ENCODE results near the gene RASGRP4. TPM values are rescaled to one million over a fixed set of nuclear protein-coding genes. Genes with fewer than 3 reads are reported as not detected.

The RASGRP4 gene
- total RNA-seq, 1 experiment from 2014 or later: not detected

- no peak overlapping the region for H2AFZ ChIP-seq (ENCODE audit: low read length)
Measured at GRCh38 chr19:38420935-38421334, 5.1 kb downstream of the RASGRP4 start.

GRCh38 chr19:38417544-38418506 lies 8.2 kb downstream of the RASGRP4 start:
- ChIA-PET POLR2A (ENCODE audit: unreplicated experiment) (no interaction called here), CTCF (no interaction called here)
- DNase-seq (peak; percentile 62), ATAC-seq (peak; percentile 91)
- H3K9me2 ChIP-seq (replicated peaks; ENCODE audit: low read length): no peaks in the 10 kb centered on the region
- peak overlapping the region; percentile 82 for H3K4me2 ChIP-seq (ENCODE audit: low read length)
- no TSS peak for BruUV-seq (replicated peaks)
- H3K79me2 ChIP-seq (ENCODE audit: low read length): no peaks in the 10 kb centered on the region
- H3K27ac ChIP-seq (ENCODE audit: low read length): no peak overlapping the region
- peak overlapping the region; percentile 70 for H2AFZ ChIP-seq (ENCODE audit: low read length)
- peaks cover 5% of the 10 kb centered on the region; the same call in 1 of the 2 replicates for H3K4me1 ChIP-seq (ENCODE audit: insufficient read depth, low read length)
- TF ChIP-seq EZH2phosphoT487 (IDR thresholded peaks at IDR 0.05; ENCODE audit: borderline replicate concordance, low read length): no peak
- TF ChIP-seq CTCF (conservative IDR thresholded peaks at IDR 0.05; ENCODE audit: low read depth, low read length): no peak
- no peak for TF ChIP-seq EZH2 (IDR thresholded peaks at IDR 0.05; ENCODE audit: low read length, unreplicated experiment)
- H3K36me3 ChIP-seq (ENCODE audit: low read depth, low read length): no peaks in the 10 kb centered on the region
- H3K27me3 ChIP-seq (ENCODE audit: low read length): no peaks in the 10 kb centered on the region
- H4K20me1 ChIP-seq (ENCODE audit: low read length): no peaks in the 10 kb centered on the region
- peak overlapping the region; percentile 56 for H3K4me3 ChIP-seq (ENCODE audit: low read length)
- no peaks in the 10 kb centered on the region for H3K9me3 ChIP-seq (ENCODE audit: low read length)
- H3F3A ChIP-seq (ENCODE audit: low read length, unreplicated experiment): no peaks in the 10 kb centered on the region
- intact Hi-C loops (cut with micrococcal nuclease): no loop called here
- no peak overlapping the region for H3K9ac ChIP-seq (ENCODE audit: low read length)

More at GRCh38 chr19:38420935-38421334, 5.1 kb downstream of the RASGRP4 start:
- Histone ChIP-seq H3K4me3 (ENCODE audit: low read length) (no peak overlapping the region), H3K9ac (ENCODE audit: low read length) (no peak overlapping the region), H3K4me1 (ENCODE audit: insufficient read depth, low read length) (peaks cover 5% of the 10 kb centered on the region; the same call in 1 of the 2 replicates), H3K27me3 (ENCODE audit: low read length) (no peaks in the 10 kb centered on the region), H3K9me3 (ENCODE audit: low read length) (no peaks in the 10 kb centered on the region), H3K9me2 (replicated peaks; ENCODE audit: low read length) (no peaks in the 10 kb centered on the region), H3F3A (ENCODE audit: low read length, unreplicated experiment) (no peaks in the 10 kb centered on the region), H3K27ac (ENCODE audit: low read length) (no peak overlapping the region), H3K36me3 (ENCODE audit: low read depth, low read length) (no peaks in the 10 kb centered on the region), H3K4me2 (ENCODE audit: low read length) (no peak overlapping the region), H3K79me2 (ENCODE audit: low read length) (no peaks in the 10 kb centered on the region), H4K20me1 (ENCODE audit: low read length) (no peaks in the 10 kb centered on the region)
- no TSS peak for BruUV-seq (replicated peaks)
- TF ChIP-seq CTCF (conservative IDR thresholded peaks at IDR 0.05; ENCODE audit: low read depth, low read length) (no peak), EZH2 (IDR thresholded peaks at IDR 0.05; ENCODE audit: low read length, unreplicated experiment) (no peak), EZH2phosphoT487 (IDR thresholded peaks at IDR 0.05; ENCODE audit: borderline replicate concordance, low read length) (no peak)
- intact Hi-C loops (cut with micrococcal nuclease): no loop called here
- ATAC-seq (no peak), DNase-seq (no peak)
- ChIA-PET POLR2A (ENCODE audit: unreplicated experiment) (no interaction called here), CTCF (no interaction called here)

- ChIA-PET CTCF (no interaction called here), POLR2A (ENCODE audit: unreplicated experiment) (no interaction called here)
- Histone ChIP-seq H4K20me1 (ENCODE audit: low read length) (no peaks in the 10 kb centered on the region), H3K27ac (ENCODE audit: low read length) (no peak overlapping the region), H3K9ac (ENCODE audit: low read length) (no peak overlapping the region), H3F3A (ENCODE audit: low read length, unreplicated experiment) (no peaks in the 10 kb centered on the region), H3K4me3 (ENCODE audit: low read length) (no peak overlapping the region), H3K9me2 (replicated peaks; ENCODE audit: low read length) (no peaks in the 10 kb centered on the region), H3K4me2 (ENCODE audit: low read length) (peak overlapping the region; percentile 82; the same call in 1 of the 2 replicates), H3K4me1 (ENCODE audit: insufficient read depth, low read length) (peaks cover 5% of the 10 kb centered on the region; the same call in 1 of the 2 replicates), H3K79me2 (ENCODE audit: low read length) (no peaks in the 10 kb centered on the region), H3K9me3 (ENCODE audit: low read length) (no peaks in the 10 kb centered on the region), H3K27me3 (ENCODE audit: low read length) (no peaks in the 10 kb centered on the region), H3K36me3 (ENCODE audit: low read depth, low read length) (no peaks in the 10 kb centered on the region), H2AFZ (ENCODE audit: low read length) (no peak overlapping the region)
- no peak for ATAC-seq
- BruUV-seq (replicated peaks): no TSS peak
- intact Hi-C loops (cut with micrococcal nuclease): no loop called here
- no peak for DNase-seq
- TF ChIP-seq EZH2phosphoT487 (IDR thresholded peaks at IDR 0.05; ENCODE audit: borderline replicate concordance, low read length) (no peak), EZH2 (IDR thresholded peaks at IDR 0.05; ENCODE audit: low read length, unreplicated experiment) (no peak), CTCF (conservative IDR thresholded peaks at IDR 0.05; ENCODE audit: low read depth, low read length) (no peak)
Measured at GRCh38 chr19:38417146-38417543, 8.9 kb downstream of the RASGRP4 start.

Measured in PC-3 (cell line).